ENCODE data around the gene PCDHA4. TPM values are rescaled to one million over a fixed set of nuclear protein-coding genes. Genes with fewer than 3 reads are reported as not detected.
"Not testable (repeated sequence)": the region's sequence is repeated elsewhere in the genome, so short reads cannot be mapped to it uniquely, and the experiment has no call there.

PCDHA4 gene
- total and polyA plus RNA-seq, 2 donors (not counting 1 experiment from before 2014, with no cell fraction given): not detected

DNA sequence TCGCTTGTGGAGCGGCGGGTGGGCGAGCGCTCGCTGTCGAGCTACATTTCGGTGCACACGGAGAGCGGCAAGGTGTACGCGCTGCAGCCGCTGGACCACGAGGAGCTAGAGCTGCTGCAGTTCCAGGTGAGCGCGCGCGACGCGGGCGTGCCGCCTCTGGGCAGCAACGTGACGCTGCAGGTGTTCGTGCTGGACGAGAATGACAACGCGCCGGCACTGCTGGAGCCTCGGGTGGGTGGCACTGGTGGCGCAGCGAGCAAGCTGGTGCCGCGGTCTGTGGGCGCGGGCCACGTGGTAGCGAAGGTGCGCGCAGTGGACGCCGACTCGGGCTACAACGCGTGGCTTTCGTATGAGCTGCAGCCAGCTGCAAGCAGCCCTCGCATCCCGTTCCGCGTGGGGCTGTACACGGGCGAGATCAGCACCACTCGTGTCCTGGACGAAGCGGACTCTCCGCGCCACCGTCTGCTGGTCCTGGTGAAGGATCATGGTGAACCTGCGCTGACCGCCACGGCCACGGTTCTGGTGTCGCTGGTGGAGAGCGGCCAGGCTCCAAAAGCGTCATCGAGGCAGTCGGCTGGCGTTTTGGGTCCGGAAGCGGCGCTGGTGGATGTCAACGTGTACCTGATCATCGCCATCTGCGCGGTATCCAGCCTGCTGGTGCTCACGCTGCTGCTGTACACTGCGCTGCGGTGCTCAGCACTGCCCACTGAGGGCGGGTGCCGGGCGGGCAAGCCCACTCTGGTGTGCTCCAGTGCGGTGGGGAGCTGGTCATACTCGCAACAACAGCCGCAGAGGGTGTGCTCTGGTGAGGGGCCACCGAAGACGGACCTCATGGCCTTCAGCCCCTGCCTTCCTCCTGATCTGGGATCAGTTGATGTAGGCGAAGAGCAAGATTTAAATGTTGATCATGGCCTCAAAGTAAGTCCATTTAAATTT lies 36.2 kb downstream of the PCDHA4 start:
- Mint-ChIP-seq H3K4me3 (no peak overlapping the region), H3K27me3 (peaks cover 18% of the 10 kb centered on the region), H3K4me1 (no peaks in the 10 kb centered on the region), H3K9me3 (ENCODE audit: insufficient read depth) (peaks cover 6% of the 10 kb centered on the region), H3K27ac (no peak overlapping the region)
- H2AFZ ChIP-seq (ENCODE audit: insufficient read depth, low read depth, low read length, poor library complexity, severe bottlenecking): no peak overlapping the region
- no peaks in the 10 kb centered on the region for H4K20me1 ChIP-seq (ENCODE audit: control insufficient read depth, insufficient read depth, low read length, poor library complexity, severe bottlenecking)
- WGBS (ENCODE audit: insufficient coverage): 59% methylated on average over 86 of the region's 87 CpGs
- no peak overlapping the region for H3K4me3 ChIP-seq (ENCODE audit: control extremely low read depth in 1 of 5, extremely low read depth in 1 of 5, insufficient read depth in 1 of 5, low read depth in 2 of 5, low read length in 4 of 5)
- peaks cover 2 to 31% (median 13%) of the 10 kb centered on the region in 3 donors for H3K9me3 ChIP-seq (ENCODE audit: control extremely low read depth in 1 of 3, control insufficient read depth in 2 of 3, insufficient read depth in 1 of 3, low read length in 2 of 3)
- TF ChIP-seq, protein P1, sequence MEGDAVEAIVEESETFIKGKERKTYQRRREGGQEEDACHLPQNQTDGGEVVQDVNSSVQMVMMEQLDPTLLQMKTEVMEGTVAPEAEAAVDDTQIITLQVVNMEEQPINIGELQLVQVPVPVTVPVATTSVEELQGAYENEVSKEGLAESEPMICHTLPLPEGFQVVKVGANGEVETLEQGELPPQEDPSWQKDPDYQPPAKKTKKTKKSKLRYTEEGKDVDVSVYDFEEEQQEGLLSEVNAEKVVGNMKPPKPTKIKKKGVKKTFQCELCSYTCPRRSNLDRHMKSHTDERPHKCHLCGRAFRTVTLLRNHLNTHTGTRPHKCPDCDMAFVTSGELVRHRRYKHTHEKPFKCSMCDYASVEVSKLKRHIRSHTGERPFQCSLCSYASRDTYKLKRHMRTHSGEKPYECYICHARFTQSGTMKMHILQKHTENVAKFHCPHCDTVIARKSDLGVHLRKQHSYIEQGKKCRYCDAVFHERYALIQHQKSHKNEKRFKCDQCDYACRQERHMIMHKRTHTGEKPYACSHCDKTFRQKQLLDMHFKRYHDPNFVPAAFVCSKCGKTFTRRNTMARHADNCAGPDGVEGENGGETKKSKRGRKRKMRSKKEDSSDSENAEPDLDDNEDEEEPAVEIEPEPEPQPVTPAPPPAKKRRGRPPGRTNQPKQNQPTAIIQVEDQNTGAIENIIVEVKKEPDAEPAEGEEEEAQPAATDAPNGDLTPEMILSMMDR (IDR thresholded peaks at IDR 0.05): no peak
- TF ChIP-seq EZH2 (IDR thresholded peaks at IDR 0.05; ENCODE audit: borderline replicate concordance, insufficient read depth, low read depth, low read length, poor library complexity, severe bottlenecking): no peak
- H3K4me2 ChIP-seq (replicated peaks; ENCODE audit: low read depth, low read length, poor library complexity, severe bottlenecking): no peak overlapping the region
- ATAC-seq (ENCODE audit: low read depth) (no peak), DNase-seq (no peak)
- no peaks in the 10 kb centered on the region for H3K4me1 ChIP-seq (ENCODE audit: control insufficient read depth in 2 of 2, insufficient read depth in 2 of 2, low read length in 2 of 2)
- peaks cover 0 to 5% (median 2%) of the 10 kb centered on the region in 4 experiments for H3K27me3 ChIP-seq (replicated peaks in 1 of 4; ENCODE audit: control extremely low read depth in 1 of 4, control insufficient read depth in 3 of 4, insufficient read depth in 4 of 4, low read length in 3 of 4)
- CTCF ChIA-PET: interaction anchor here (0.7 kb wide), 1 partner anchor 16 kb away, joined by 3 read pairs; no protein-coding TSS in a partner anchor
- H3K36me3 ChIP-seq (replicated peaks in 1 of 2; ENCODE audit: control extremely low read depth in 1 of 2, control insufficient read depth in 1 of 2, extremely low read depth in 1 of 2, insufficient read depth in 2 of 2, low read length in 1 of 2): no peaks in the 10 kb centered on the region
- no peaks in the 10 kb centered on the region for H3K79me2 ChIP-seq (ENCODE audit: control insufficient read depth, insufficient read depth, low read length)
- H3K27ac ChIP-seq (ENCODE audit: low read length in 2 of 2): no peak overlapping the region
- intact Hi-C loops (cut with micrococcal nuclease): no loop called here
- H3K9ac ChIP-seq (ENCODE audit: low read length): no peak overlapping the region
- POLR2A ChIA-PET: no interaction called here

DNA sequence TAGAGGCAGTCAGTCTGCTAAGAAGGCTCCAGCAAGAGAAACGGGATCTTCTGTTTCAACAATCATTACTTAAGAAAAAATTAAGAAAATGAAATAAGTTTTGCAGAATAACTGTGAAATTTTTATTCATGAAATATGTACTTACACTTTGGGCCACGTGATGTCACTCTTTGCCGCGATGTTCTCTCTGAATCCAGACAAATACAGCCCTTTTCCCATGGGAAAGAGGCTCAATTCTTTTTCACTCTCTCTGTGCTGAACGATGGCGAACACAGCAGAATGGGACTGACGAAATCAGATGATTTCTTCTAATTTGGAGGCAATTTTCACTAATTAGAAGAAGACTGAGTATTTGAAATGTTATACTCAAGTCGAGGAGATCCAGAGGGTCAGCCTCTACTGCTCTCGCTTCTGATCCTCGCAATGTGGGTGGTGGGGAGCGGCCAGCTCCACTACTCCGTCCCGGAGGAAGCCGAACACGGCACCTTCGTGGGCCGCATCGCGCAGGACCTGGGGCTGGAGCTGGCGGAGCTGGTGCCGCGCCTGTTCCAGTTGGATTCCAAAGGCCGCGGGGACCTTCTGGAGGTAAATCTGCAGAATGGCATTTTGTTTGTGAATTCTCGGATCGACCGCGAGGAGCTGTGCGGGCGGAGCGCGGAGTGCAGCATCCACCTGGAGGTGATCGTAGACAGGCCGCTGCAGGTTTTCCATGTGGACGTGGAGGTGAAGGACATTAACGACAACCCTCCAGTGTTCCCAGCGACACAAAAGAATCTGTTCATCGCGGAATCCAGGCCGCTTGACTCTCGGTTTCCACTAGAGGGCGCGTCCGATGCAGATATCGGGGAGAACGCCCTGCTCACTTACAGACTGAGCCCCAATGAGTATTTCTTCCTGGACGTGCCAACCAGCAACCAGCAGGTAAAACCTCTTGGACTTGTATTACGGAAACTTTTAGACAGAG lies 41.6 kb downstream of the PCDHA4 start, which contains the start of gene PCDHA9:
Gene PCDHA9 (plus strand): TSS at position 244 of the 964 bp plus-strand sequence. CDS start 114 bp downstream, at position 358.
- H3K4me3 ChIP-seq (ENCODE audit: control extremely low read depth in 1 of 5, extremely low read depth in 1 of 5, insufficient read depth in 1 of 5, low read depth in 2 of 5, low read length in 4 of 5); H4K20me1 ChIP-seq (ENCODE audit: control insufficient read depth, insufficient read depth, low read length, poor library complexity, severe bottlenecking); H3K79me2 ChIP-seq (ENCODE audit: control insufficient read depth, insufficient read depth, low read length); POLR2A ChIA-PET; intact Hi-C loops (cut with micrococcal nuclease); H3K36me3 ChIP-seq (replicated peaks in 1 of 2; ENCODE audit: control extremely low read depth in 1 of 2, control insufficient read depth in 1 of 2, extremely low read depth in 1 of 2, insufficient read depth in 2 of 2, low read length in 1 of 2); H2AFZ ChIP-seq (ENCODE audit: insufficient read depth, low read depth, low read length, poor library complexity, severe bottlenecking); H3K27ac Mint-ChIP-seq; ATAC-seq (ENCODE audit: low read depth); H3K27me3 Mint-ChIP-seq; CTCF ChIA-PET; H3K4me1 Mint-ChIP-seq; H3K4me3 Mint-ChIP-seq; H3K4me2 ChIP-seq (replicated peaks; ENCODE audit: low read depth, low read length, poor library complexity, severe bottlenecking); H3K27ac ChIP-seq (ENCODE audit: low read length in 2 of 2); DNase-seq; H3K9me3 Mint-ChIP-seq (ENCODE audit: insufficient read depth); H3K4me1 ChIP-seq (ENCODE audit: control insufficient read depth in 2 of 2, insufficient read depth in 2 of 2, low read length in 2 of 2); H3K9ac ChIP-seq (ENCODE audit: low read length): not testable (repeated sequence)
- 34% methylated on average over 27 of the region's 48 CpGs for WGBS (ENCODE audit: insufficient coverage)
- Histone ChIP-seq H3K9me3 (ENCODE audit: control extremely low read depth in 1 of 3, control insufficient read depth in 2 of 3, insufficient read depth in 1 of 3, low read length in 2 of 3) (peaks cover 2 to 25% (median 10%) of the 10 kb centered on the region in 3 donors), H3K27me3 (replicated peaks in 1 of 4; ENCODE audit: control extremely low read depth in 1 of 4, control insufficient read depth in 3 of 4, insufficient read depth in 4 of 4, low read length in 3 of 4) (peaks cover 0 to 12% (median 3%) of the 10 kb centered on the region in 4 experiments)

All from B cell (primary cell).